ENCODE measurements around the gene INF2. TPM values are rescaled to one million over a fixed set of nuclear protein-coding genes. Genes with fewer than 3 reads are reported as not detected.

The INF2 gene
- total RNA-seq, 3 donors from 2014 or later (not counting 1 experiment from before 2014, with no cell fraction given): 12.7 to 21.9 (median 15.3) TPM

DNA sequence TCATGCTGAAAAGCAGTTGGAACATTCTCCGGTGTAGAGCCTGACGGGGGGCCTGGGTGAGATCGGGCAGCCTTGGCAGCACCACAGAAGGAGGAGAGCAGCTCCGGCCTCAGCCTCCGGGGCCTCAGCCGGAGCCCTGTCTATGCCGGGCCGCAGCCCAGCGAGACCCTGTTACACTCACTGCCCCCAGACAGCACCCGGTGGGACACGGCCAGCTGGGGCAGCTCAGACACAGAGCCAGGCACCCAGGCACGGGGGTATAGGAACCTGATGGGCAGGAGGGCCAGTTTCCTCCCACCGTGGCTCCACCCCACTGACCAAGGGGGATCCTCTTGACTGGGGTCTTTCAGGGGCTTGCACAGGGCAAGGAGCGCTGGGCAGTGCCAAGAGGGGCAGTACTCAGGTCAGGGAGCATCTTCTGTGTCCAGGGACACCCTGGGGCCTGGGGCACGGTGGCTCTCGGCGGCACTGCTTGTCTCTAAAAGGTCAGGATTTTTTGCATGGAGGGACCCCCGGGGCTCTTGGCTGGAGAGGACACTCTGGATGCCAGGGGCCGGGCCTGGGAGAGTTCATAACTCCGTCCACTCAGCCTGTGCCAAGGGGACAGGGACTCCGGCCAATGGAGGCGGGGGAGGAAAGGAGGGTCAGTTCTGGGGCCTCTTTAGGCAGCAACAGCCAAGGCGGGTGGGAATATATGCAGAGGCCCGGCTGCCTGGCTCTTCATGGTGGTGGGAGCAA, 9.4 kb downstream of the INF2 start:
- no peaks in the 10 kb centered on the region for H3K36me3 Mint-ChIP-seq
- intact Hi-C loops (cut with micrococcal nuclease): no loop called here
- H3K4me3 ChIP-seq (ENCODE audit: low read length): no peak overlapping the region
- ATAC-seq: no peak
- no peaks in the 10 kb centered on the region for H3K9me3 Mint-ChIP-seq
- H3K27me3 Mint-ChIP-seq (ENCODE audit: low read depth in 2 of 2): no peaks in the 10 kb centered on the region
- H3K27me3 ChIP-seq (ENCODE audit: control insufficient read depth, insufficient read depth, low read length): no peaks in the 10 kb centered on the region
- TF ChIP-seq, protein P1, sequence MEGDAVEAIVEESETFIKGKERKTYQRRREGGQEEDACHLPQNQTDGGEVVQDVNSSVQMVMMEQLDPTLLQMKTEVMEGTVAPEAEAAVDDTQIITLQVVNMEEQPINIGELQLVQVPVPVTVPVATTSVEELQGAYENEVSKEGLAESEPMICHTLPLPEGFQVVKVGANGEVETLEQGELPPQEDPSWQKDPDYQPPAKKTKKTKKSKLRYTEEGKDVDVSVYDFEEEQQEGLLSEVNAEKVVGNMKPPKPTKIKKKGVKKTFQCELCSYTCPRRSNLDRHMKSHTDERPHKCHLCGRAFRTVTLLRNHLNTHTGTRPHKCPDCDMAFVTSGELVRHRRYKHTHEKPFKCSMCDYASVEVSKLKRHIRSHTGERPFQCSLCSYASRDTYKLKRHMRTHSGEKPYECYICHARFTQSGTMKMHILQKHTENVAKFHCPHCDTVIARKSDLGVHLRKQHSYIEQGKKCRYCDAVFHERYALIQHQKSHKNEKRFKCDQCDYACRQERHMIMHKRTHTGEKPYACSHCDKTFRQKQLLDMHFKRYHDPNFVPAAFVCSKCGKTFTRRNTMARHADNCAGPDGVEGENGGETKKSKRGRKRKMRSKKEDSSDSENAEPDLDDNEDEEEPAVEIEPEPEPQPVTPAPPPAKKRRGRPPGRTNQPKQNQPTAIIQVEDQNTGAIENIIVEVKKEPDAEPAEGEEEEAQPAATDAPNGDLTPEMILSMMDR (IDR thresholded peaks at IDR 0.05): no peak
- peaks cover 6 to 23% of the 10 kb centered on the region in 2 donors for H3K4me1 Mint-ChIP-seq
- H3K27ac Mint-ChIP-seq: no peak overlapping the region
- 95% methylated on average over 24 of the region's 24 CpGs for WGBS (ENCODE audit: insufficient coverage)
- H3K9me3 ChIP-seq (ENCODE audit: control insufficient read depth, insufficient read depth, low read length): no peaks in the 10 kb centered on the region
- DNase-seq: no peak
- H3K4me3 Mint-ChIP-seq: no peak overlapping the region
- H3K36me3 ChIP-seq (ENCODE audit: control insufficient read depth, insufficient read depth, low read length): no peaks in the 10 kb centered on the region
- H3K27ac ChIP-seq (ENCODE audit: low read length): no peak overlapping the region
- H3K4me1 ChIP-seq (ENCODE audit: control insufficient read depth, insufficient read depth, low read length): peaks cover 22% of the 10 kb centered on the region

DNA sequence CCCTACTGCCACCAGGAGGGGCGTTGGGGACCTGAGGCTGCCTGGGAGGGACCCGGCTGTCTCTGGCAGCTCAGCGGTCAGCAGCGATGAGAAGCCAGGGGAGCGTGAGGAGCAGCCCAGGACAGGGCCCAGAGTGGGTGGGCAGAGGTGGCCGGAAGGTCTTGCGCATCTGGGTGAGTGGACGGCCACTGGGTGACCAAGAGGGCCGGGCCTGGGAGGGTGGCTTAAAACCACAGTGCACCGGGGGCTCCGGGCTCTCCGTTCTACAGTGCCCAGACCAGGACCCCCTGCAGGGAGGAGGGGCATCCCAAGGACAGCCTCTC, 10.0 kb downstream of the INF2 start:
- TF ChIP-seq, protein P1 (IDR thresholded peaks at IDR 0.05): no peak
- Histone ChIP-seq H3K4me3 (ENCODE audit: low read length) (no peak overlapping the region), H3K27me3 (ENCODE audit: control insufficient read depth, insufficient read depth, low read length) (no peaks in the 10 kb centered on the region), H3K36me3 (ENCODE audit: control insufficient read depth, insufficient read depth, low read length) (no peaks in the 10 kb centered on the region), H3K4me1 (ENCODE audit: control insufficient read depth, insufficient read depth, low read length) (peaks cover 16% of the 10 kb centered on the region), H3K27ac (ENCODE audit: low read length) (no peak overlapping the region), H3K9me3 (ENCODE audit: control insufficient read depth, insufficient read depth, low read length) (no peaks in the 10 kb centered on the region)
- no peaks in the 10 kb centered on the region for H3K9me3 Mint-ChIP-seq
- DNase-seq: no peak
- no peak overlapping the region for H3K27ac Mint-ChIP-seq
- H3K36me3 Mint-ChIP-seq: no peaks in the 10 kb centered on the region
- H3K27me3 Mint-ChIP-seq (ENCODE audit: low read depth in 2 of 2): no peaks in the 10 kb centered on the region
- H3K4me3 Mint-ChIP-seq: no peak overlapping the region
- 96% methylated on average over 12 of the region's 12 CpGs for WGBS (ENCODE audit: insufficient coverage)
- intact Hi-C loops (cut with micrococcal nuclease): no loop called here
- H3K4me1 Mint-ChIP-seq: peaks cover 6 to 20% of the 10 kb centered on the region in 2 donors
- no peak for ATAC-seq

DNA sequence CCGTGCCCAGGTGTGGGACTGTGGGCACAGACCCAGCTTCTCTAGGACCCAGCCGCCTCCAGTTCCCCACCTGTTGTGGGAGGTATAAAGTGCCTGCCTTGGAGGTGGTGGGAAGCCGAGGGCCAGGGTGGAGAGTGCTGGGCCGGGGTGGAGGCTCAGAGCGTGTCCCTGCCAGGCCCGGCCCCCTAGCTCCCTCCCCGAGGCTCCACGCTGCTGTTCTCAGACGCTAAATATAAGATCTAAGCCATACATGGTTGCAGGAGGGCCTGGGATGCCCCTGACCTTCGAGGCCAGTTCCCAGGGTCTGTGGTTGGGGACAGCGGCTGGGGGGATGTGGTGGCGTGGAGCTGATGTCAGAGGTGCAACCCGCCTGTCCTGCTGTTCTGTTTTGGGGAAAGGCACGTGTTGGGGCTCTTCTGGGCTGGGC, 10.8 kb downstream of the INF2 start:
- Histone ChIP-seq H3K36me3 (ENCODE audit: control insufficient read depth, insufficient read depth, low read length) (no peaks in the 10 kb centered on the region), H3K9me3 (ENCODE audit: control insufficient read depth, insufficient read depth, low read length) (no peaks in the 10 kb centered on the region), H3K4me3 (ENCODE audit: low read length) (no peak overlapping the region), H3K27ac (ENCODE audit: low read length) (no peak overlapping the region), H3K27me3 (ENCODE audit: control insufficient read depth, insufficient read depth, low read length) (no peaks in the 10 kb centered on the region), H3K4me1 (ENCODE audit: control insufficient read depth, insufficient read depth, low read length) (peaks cover 8% of the 10 kb centered on the region)
- Mint-ChIP-seq H3K27ac (no peak overlapping the region), H3K36me3 (no peaks in the 10 kb centered on the region), H3K9me3 (no peaks in the 10 kb centered on the region), H3K27me3 (ENCODE audit: low read depth in 2 of 2) (no peaks in the 10 kb centered on the region), H3K4me3 (no peak overlapping the region), H3K4me1 (peaks cover 6 to 12% of the 10 kb centered on the region in 2 donors)
- intact Hi-C loops (cut with micrococcal nuclease): no loop called here
- no peak for DNase-seq
- WGBS (ENCODE audit: insufficient coverage): 80% methylated on average over 14 of the region's 14 CpGs
- TF ChIP-seq, protein P1 (IDR thresholded peaks at IDR 0.05): no peak
- ATAC-seq: no peak

DNA sequence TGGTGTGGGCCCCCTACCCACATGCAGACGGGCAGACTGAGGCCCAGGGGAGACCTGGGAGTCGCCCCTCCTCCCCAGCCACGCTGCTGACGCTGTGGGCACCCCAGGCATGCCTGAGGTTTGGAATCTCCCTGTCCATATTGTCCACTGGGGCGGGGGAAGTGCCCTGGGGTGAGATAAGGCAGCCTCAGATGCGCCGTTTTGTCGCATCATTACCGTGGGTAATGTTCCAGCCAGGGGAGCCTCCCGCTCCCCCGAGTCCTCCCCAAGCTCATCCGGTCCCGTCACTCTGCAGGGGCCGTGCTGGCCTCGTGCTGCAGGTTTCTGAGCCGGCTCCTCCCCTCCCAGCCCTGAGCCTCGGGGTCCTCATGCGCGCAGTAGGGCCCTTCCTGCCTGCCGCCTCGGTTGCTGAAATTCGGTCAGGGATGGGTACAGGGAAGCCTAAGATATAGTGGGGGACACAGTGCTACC, 11.4 kb downstream of the INF2 start:
- Mint-ChIP-seq H3K27ac (no peak overlapping the region), H3K4me3 (no peak overlapping the region), H3K9me3 (no peaks in the 10 kb centered on the region), H3K36me3 (no peaks in the 10 kb centered on the region), H3K27me3 (ENCODE audit: low read depth in 2 of 2) (no peaks in the 10 kb centered on the region), H3K4me1 (peaks cover 4 to 6% of the 10 kb centered on the region in 2 donors)
- TF ChIP-seq, protein P1 (IDR thresholded peaks at IDR 0.05): no peak
- DNase-seq (no peak), ATAC-seq (no peak)
- Histone ChIP-seq H3K9me3 (ENCODE audit: control insufficient read depth, insufficient read depth, low read length) (no peaks in the 10 kb centered on the region), H3K4me1 (ENCODE audit: control insufficient read depth, insufficient read depth, low read length) (peaks cover 2% of the 10 kb centered on the region), H3K27ac (ENCODE audit: low read length) (no peak overlapping the region), H3K4me3 (ENCODE audit: low read length) (no peak overlapping the region), H3K27me3 (ENCODE audit: control insufficient read depth, insufficient read depth, low read length) (no peaks in the 10 kb centered on the region), H3K36me3 (ENCODE audit: control insufficient read depth, insufficient read depth, low read length) (no peaks in the 10 kb centered on the region)
- WGBS (ENCODE audit: insufficient coverage): 81% methylated on average over 22 of the region's 22 CpGs
- intact Hi-C loops (cut with micrococcal nuclease): no loop called here
